ENCODE results near the gene SLC27A1. TPM values are rescaled to one million over a fixed set of nuclear protein-coding genes. Genes with fewer than 3 reads are reported as not detected.

Gene SLC27A1
- total RNA-seq, 1 donor from 2014 or later: 27.8 TPM

- intact Hi-C loops (cut with DNase I): no loop called here
- DNase-seq: no peak
- no peak for TF ChIP-seq CTCF (IDR thresholded peaks at IDR 0.05)
- Histone ChIP-seq H3K4me1 (peaks cover 19% of the 10 kb centered on the region), H3K27me3 (no peaks in the 10 kb centered on the region), H3K27ac (no peak overlapping the region), H3K36me3 (no peaks in the 10 kb centered on the region), H3K9me3 (no peaks in the 10 kb centered on the region), H3K4me3 (no peak overlapping the region)
- ATAC-seq: no peak
These were observed 54.3 kb downstream of the SLC27A1 start for GRCh38 chr19:17524651-17525050.

GRCh38 chr19:17525141-17525540 is 54.8 kb downstream of the SLC27A1 start:
- Histone ChIP-seq H3K4me1 (peaks cover 19% of the 10 kb centered on the region), H3K36me3 (no peaks in the 10 kb centered on the region), H3K27me3 (no peaks in the 10 kb centered on the region), H3K4me3 (no peak overlapping the region), H3K9me3 (no peaks in the 10 kb centered on the region), H3K27ac (no peak overlapping the region)
- ATAC-seq (no peak), DNase-seq (no peak)
- no peak for TF ChIP-seq CTCF (IDR thresholded peaks at IDR 0.05)
- intact Hi-C loops (cut with DNase I): no loop called here

GRCh38 chr19:17526922-17527321 is 56.6 kb downstream of the SLC27A1 start:
- DNase-seq: no peak
- Histone ChIP-seq H3K4me1 (peaks cover 19% of the 10 kb centered on the region), H3K9me3 (no peaks in the 10 kb centered on the region), H3K27me3 (no peaks in the 10 kb centered on the region), H3K4me3 (no peak overlapping the region), H3K36me3 (no peaks in the 10 kb centered on the region), H3K27ac (no peak overlapping the region)
- ATAC-seq: no peak
- TF ChIP-seq CTCF (IDR thresholded peaks at IDR 0.05): no peak
- intact Hi-C loops (cut with DNase I): no loop called here

GRCh38 chr19:17527326-17527725 is 57.0 kb downstream of the SLC27A1 start:
- Histone ChIP-seq H3K27me3 (no peaks in the 10 kb centered on the region), H3K36me3 (no peaks in the 10 kb centered on the region), H3K27ac (no peak overlapping the region), H3K4me1 (peaks cover 18% of the 10 kb centered on the region), H3K4me3 (no peak overlapping the region), H3K9me3 (no peaks in the 10 kb centered on the region)
- TF ChIP-seq CTCF (IDR thresholded peaks at IDR 0.05): no peak
- no peak for DNase-seq
- intact Hi-C loops (cut with DNase I): no loop called here
- ATAC-seq: no peak

- no peak for TF ChIP-seq CTCF (IDR thresholded peaks at IDR 0.05)
- H3K27me3 ChIP-seq: no peaks in the 10 kb centered on the region
These were observed 58.3 kb downstream of the SLC27A1 start for GRCh38 chr19:17528610-17529009.

More at GRCh38 chr19:17528610-17529009, 58.3 kb downstream of the SLC27A1 start:
- peaks cover 5% of the 10 kb centered on the region for H3K4me1 ChIP-seq
- DNase-seq (no peak), ATAC-seq (no peak)
- no peak overlapping the region for H3K27ac ChIP-seq
- no peaks in the 10 kb centered on the region for H3K36me3 ChIP-seq
- no peaks in the 10 kb centered on the region for H3K9me3 ChIP-seq
- intact Hi-C loops (cut with DNase I): no loop called here
- no peak overlapping the region for H3K4me3 ChIP-seq

Data from upper lobe of right lung (tissue), 1 donor.